Loucy (cell line): ENCODE data around the gene GAN.
A peak's percentile ranks its signal among the peaks of the same experiment; 100 is the strongest.

Source experiments
- H2AFZ ChIP-seq: fragments of 200-600 bp; sonication (generic); 2 replicates; pipeline ENCODE4 v1.6.0; 2016; ENCODE audit warnings: antibody characterized with exemption, mild to moderate bottlenecking, low read length, moderate library complexity
- H3F3A ChIP-seq: fragments of 200-600 bp; 2 replicates; pipeline ENCODE4 v1.6.0; 2016; ENCODE audit warnings: antibody characterized with exemption, low read depth, mild to moderate bottlenecking
- H3K27me3 ChIP-seq: fragments of 200-600 bp; sonication (generic); 2 replicates; pipeline ENCODE4 v1.6.1; 2014; ENCODE audit warnings: low read length, mild to moderate bottlenecking; ENCODE audit not compliant: insufficient read depth, poor library complexity, severe bottlenecking
- H3K36me3 ChIP-seq: fragments of 200-600 bp; sonication (generic); 2 replicates; pipeline ENCODE4 v1.6.1; 2016; ENCODE audit warnings: low read length; ENCODE audit not compliant: insufficient read depth
- H3K4me1 ChIP-seq: fragments of 200-600 bp; sonication (generic); 2 replicates; pipeline ENCODE4 v1.5.1; 2014; ENCODE audit warnings: low read length, mild to moderate bottlenecking; ENCODE audit not compliant: insufficient read depth, poor library complexity, severe bottlenecking
- H3K4me2 ChIP-seq: fragments of 200-600 bp; sonication (generic); 2 replicates; pipeline ENCODE4 v1.6.0; 2014; ENCODE audit warnings: antibody characterized with exemption, low read length, low read depth, mild to moderate bottlenecking; ENCODE audit not compliant: poor library complexity, severe bottlenecking
- H3K4me3 ChIP-seq: fragments of 200-600 bp; sonication (generic); 2 replicates; pipeline ENCODE4 v1.5.1; 2014; ENCODE audit warnings: low read length, mild to moderate bottlenecking, mixed read lengths; ENCODE audit not compliant: poor library complexity, severe bottlenecking
- H3K79me2 ChIP-seq: fragments of 200-600 bp; sonication (generic); 2 replicates; pipeline ENCODE4 v1.6.1; 2014; ENCODE audit warnings: low read length; ENCODE audit not compliant: insufficient read depth
- H3K9ac ChIP-seq: fragments of 200-600 bp; sonication (generic); 2 replicates; pipeline ENCODE4 v1.6.0; 2014; ENCODE audit warnings: mild to moderate bottlenecking, low read depth, low read length, moderate library complexity; ENCODE audit not compliant: poor library complexity, severe bottlenecking
- H3K9me2 ChIP-seq: fragments of 200-600 bp; sonication (generic); replicated peaks from 2 replicates; pipeline ENCODE4 v1.6.1; 2016; ENCODE audit warnings: low read depth, low read length, mixed read lengths
- H3K9me3 ChIP-seq: fragments of 200-600 bp; sonication (generic); 2 replicates; pipeline ENCODE4 v1.6.1; 2014; ENCODE audit warnings: mild to moderate bottlenecking, antibody characterized with exemption, low read length, low read depth; ENCODE audit not compliant: insufficient read depth
- H4K20me1 ChIP-seq: fragments of 200-600 bp; sonication (generic); 2 replicates; pipeline ENCODE4 v1.6.0; 2014; ENCODE audit warnings: antibody characterized with exemption, low read length, mild to moderate bottlenecking; ENCODE audit not compliant: insufficient read depth, poor library complexity, severe bottlenecking
- EZH2phosphoT487 ChIP-seq: fragments of 200-600 bp; IDR thresholded peaks from 2 replicates; pipeline ENCODE4 v1.6.1; 2018; ENCODE audit warnings: antibody characterized with exemption, mild to moderate bottlenecking, moderate library complexity, borderline replicate concordance
- TF ChIP-seq, protein P1 (sequence below): fragments of 200-600 bp; sonication (generic); conservative IDR thresholded peaks from 2 replicates; pipeline ENCODE4 v1.5.1; 2014; ENCODE audit warnings: mild to moderate bottlenecking, antibody characterized with exemption, low read length

Gene GAN

DNA sequence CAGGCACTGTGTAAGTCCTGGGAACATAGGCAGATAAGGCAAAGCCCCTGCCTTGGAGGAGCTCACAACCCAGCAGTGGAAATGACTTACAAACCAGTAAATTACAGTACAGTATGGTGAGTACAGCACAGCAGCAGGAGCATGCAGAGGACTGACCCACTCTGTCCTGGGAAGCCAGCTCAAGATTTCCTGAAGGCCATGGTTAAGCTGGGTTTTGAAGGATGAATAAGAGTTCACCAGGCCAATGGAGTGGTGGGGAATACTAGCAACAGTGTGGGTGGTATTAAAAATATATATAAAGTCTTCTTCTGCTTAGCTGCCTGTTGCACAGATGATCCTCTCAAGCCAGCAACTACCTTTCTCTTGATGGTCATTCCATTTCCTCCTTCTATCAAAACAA, 3.0 kb upstream of the GAN start:
- H2AFZ ChIP-seq, result no peak overlapping the region
- no peaks in the 10 kb centered on the region for H3F3A ChIP-seq
- no peak for TF ChIP-seq EZH2phosphoT487
- TF ChIP-seq, protein P1, sequence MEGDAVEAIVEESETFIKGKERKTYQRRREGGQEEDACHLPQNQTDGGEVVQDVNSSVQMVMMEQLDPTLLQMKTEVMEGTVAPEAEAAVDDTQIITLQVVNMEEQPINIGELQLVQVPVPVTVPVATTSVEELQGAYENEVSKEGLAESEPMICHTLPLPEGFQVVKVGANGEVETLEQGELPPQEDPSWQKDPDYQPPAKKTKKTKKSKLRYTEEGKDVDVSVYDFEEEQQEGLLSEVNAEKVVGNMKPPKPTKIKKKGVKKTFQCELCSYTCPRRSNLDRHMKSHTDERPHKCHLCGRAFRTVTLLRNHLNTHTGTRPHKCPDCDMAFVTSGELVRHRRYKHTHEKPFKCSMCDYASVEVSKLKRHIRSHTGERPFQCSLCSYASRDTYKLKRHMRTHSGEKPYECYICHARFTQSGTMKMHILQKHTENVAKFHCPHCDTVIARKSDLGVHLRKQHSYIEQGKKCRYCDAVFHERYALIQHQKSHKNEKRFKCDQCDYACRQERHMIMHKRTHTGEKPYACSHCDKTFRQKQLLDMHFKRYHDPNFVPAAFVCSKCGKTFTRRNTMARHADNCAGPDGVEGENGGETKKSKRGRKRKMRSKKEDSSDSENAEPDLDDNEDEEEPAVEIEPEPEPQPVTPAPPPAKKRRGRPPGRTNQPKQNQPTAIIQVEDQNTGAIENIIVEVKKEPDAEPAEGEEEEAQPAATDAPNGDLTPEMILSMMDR, result no peak
- H3K4me3 ChIP-seq, result peak overlapping the region; percentile 23
- peak overlapping the region; percentile 61 for H3K4me2 ChIP-seq
- H3K79me2 ChIP-seq, result peaks cover 50% of the 10 kb centered on the region
- H3K36me3 ChIP-seq, result no peaks in the 10 kb centered on the region
- peak overlapping the region; percentile 17 for H3K9ac ChIP-seq
- no peaks in the 10 kb centered on the region for H3K9me2 ChIP-seq
- H3K27me3 ChIP-seq, result no peaks in the 10 kb centered on the region
- peaks cover 29% of the 10 kb centered on the region for H3K4me1 ChIP-seq
- no peaks in the 10 kb centered on the region for H3K9me3 ChIP-seq
- H4K20me1 ChIP-seq, result peaks cover 6% of the 10 kb centered on the region

DNA sequence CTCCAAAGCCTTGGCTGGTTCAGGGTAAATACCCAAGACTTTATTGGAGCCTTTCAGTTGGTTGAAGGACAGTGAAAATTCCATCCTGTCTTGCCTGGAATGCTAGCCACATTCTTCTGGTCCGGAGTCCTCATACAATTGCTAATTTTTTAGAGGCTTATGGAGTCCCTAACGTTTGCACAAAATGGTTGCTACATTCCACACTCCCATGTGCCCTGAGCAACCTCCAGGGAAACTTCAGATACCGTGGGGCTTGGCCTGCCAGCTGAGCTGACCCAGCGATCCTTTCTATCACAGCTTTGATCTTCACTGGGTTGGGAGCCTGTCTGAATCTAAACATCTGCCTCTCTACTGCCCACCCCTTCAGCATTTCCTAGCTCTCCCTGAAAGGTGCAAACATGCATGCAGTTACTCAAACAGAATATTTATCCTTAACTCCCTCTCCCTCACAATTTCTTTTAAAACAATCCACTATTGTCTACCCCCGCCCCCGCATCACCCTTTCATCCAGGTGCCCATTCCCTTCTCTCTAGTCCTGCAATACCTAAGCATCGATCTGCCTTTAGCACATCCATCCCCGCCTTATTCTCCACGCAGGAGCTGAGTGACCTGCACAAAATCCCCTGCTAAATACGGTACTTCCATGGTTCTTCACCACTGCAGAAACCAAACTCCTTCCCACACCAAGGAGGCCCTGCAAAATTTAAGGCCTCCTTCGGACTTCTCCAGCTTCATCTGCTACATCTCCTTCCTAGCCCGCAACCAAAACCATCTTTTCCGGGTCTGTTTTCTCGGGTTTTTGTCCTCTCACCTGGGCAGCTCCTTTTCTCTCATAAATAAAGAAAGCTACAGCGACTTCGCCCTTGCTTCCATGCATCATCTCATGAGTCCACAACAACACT, 810 bp upstream of the GAN start:
- Histone ChIP-seq H3K4me1 (peaks cover 46% of the 10 kb centered on the region), H3K79me2 (peaks cover 60% of the 10 kb centered on the region), H3K4me3 (peak overlapping the region; percentile 86), H3K27me3 (no peaks in the 10 kb centered on the region), H3F3A (no peaks in the 10 kb centered on the region), H3K36me3 (no peaks in the 10 kb centered on the region), H3K9ac (peak overlapping the region; percentile 82), H4K20me1 (peaks cover 20% of the 10 kb centered on the region), H3K9me3 (no peaks in the 10 kb centered on the region), H2AFZ (peak overlapping the region; percentile 91), H3K9me2 (no peaks in the 10 kb centered on the region), H3K4me2 (peak overlapping the region; percentile 88)
- no peak for TF ChIP-seq EZH2phosphoT487
- TF ChIP-seq, protein P1, result no peak

DNA sequence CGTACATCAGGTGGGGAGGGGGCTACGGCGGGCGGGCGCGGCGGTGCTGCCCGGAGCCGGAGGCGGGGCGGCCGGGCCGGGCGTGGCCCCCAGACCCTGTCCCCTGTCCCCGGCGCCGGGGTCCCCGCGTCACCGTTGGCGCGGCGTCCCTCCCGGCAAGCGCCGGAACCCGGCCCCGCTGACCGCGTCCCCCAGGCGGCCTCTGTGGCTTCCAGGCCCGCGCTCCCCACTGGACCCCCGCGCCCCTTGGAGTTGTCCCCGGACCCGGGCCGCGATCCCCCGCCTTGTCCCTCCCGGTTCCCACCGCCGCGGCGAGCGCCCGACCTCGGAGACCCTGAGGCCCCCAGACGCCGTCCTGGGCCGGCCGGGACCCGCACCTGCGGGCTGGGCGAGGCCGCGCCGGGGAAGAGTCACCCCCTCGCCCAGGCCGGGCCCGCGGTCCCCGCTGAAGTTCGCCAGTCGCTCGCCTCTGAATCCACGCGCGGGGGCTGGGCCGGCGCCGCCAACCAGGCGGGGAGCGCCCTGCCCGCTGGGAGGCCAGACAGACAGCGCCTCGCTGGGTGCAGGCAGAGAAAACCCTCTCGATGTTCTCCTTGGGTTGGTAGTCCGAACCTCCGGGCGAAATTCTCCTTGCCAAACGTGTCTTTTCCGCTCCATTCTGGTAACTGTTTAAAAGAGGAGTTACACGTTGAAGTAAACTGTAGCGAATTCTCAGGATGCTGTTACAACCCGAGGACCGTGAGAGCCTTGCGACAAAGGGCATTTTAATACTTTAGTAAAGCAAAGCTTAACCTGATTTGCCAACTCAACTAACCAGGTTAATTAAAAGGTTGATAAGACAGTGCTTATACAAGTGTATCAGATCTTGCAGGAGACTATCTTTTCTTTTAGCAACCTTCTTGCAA, 761 bp downstream of the GAN start:
- Histone ChIP-seq H3K79me2 (peaks cover 74% of the 10 kb centered on the region), H3K9me3 (no peaks in the 10 kb centered on the region), H3K4me2 (peak overlapping the region; percentile 100), H3K4me3 (peak overlapping the region; percentile 86), H3K9ac (peak overlapping the region; percentile 82), H2AFZ (peak overlapping the region; percentile 88; the same call in 1 of the 2 replicates), H3F3A (no peaks in the 10 kb centered on the region), H3K4me1 (peaks cover 58% of the 10 kb centered on the region), H3K36me3 (no peaks in the 10 kb centered on the region), H3K9me2 (no peaks in the 10 kb centered on the region), H4K20me1 (peaks cover 30% of the 10 kb centered on the region), H3K27me3 (no peaks in the 10 kb centered on the region)
- no peak for TF ChIP-seq EZH2phosphoT487
- TF ChIP-seq, protein P1, result 0 out of 2 replicates have a peak, but pooled peaks have one; percentile 18
